ENCODE measurements around the gene TYW1B.
"Not testable (repeated sequence)": the region's sequence is repeated elsewhere in the genome, so short reads cannot be mapped to it uniquely, and the experiment has no call there.

Gene TYW1B

GRCh38 chr7:72805526-72806494 lies 22.2 kb downstream of the TYW1B start:
- no peaks in the 10 kb centered on the region for H3K4me1 ChIP-seq (ENCODE audit: control insufficient read depth, insufficient read depth, low read length)
- H3K36me3 ChIP-seq (ENCODE audit: control insufficient read depth, insufficient read depth, low read length) = peaks cover 9% of the 10 kb centered on the region
- no peaks in the 10 kb centered on the region for H3K27me3 ChIP-seq (ENCODE audit: control insufficient read depth, insufficient read depth, low read length)
- no peak overlapping the region for H3K4me3 ChIP-seq (ENCODE audit: low read length)
- H3K9ac ChIP-seq (ENCODE audit: low read length) = no peak overlapping the region
- H3K27ac ChIP-seq (ENCODE audit: low read depth, low read length) = no peak overlapping the region

GRCh38 chr7:72803778-72804177 lies 24.2 kb downstream of the TYW1B start:
- H3K36me3 ChIP-seq (ENCODE audit: control insufficient read depth, insufficient read depth, low read length); H3K27ac ChIP-seq (ENCODE audit: low read depth, low read length); H3K27me3 ChIP-seq (ENCODE audit: control insufficient read depth, insufficient read depth, low read length); H3K4me1 ChIP-seq (ENCODE audit: control insufficient read depth, insufficient read depth, low read length); H3K4me3 ChIP-seq (ENCODE audit: low read length); H3K9ac ChIP-seq (ENCODE audit: low read length): not testable (repeated sequence)

- H3K36me3 ChIP-seq (ENCODE audit: control insufficient read depth, insufficient read depth, low read length); H3K27ac ChIP-seq (ENCODE audit: low read depth, low read length); H3K4me1 ChIP-seq (ENCODE audit: control insufficient read depth, insufficient read depth, low read length); H3K27me3 ChIP-seq (ENCODE audit: control insufficient read depth, insufficient read depth, low read length); H3K4me3 ChIP-seq (ENCODE audit: low read length); H3K9ac ChIP-seq (ENCODE audit: low read length): not testable (repeated sequence)
These were observed 26.4 kb downstream of the TYW1B start for GRCh38 chr7:72801564-72801963.

GRCh38 chr7:72795401-72795800 lies 32.6 kb downstream of the TYW1B start:
- H3K4me1 ChIP-seq (ENCODE audit: control insufficient read depth, insufficient read depth, low read length); H3K27me3 ChIP-seq (ENCODE audit: control insufficient read depth, insufficient read depth, low read length); H3K36me3 ChIP-seq (ENCODE audit: control insufficient read depth, insufficient read depth, low read length); H3K4me3 ChIP-seq (ENCODE audit: low read length); H3K9ac ChIP-seq (ENCODE audit: low read length); H3K27ac ChIP-seq (ENCODE audit: low read depth, low read length): not testable (repeated sequence)

DNA sequence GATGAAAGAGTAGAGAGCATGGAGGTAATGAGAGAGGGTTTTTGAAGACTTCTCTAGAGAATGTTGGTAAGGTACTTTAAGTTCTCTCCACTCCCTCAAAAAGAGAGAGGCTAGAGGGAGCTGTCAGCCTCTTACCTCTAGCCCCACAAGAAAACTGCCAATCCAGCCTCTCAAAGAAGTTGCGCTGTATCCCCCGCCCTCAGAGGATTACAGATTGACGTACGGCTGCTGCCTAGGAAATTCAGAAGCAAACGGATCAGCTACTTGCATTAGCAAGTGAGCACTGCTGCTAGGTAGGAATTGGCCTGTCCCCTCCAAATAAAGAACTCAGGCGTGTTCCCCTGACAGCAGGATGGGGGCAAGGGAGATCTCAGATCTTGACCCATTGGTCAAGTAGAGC lies 34.2 kb downstream of the TYW1B start:
- H3K27ac ChIP-seq (ENCODE audit: low read depth, low read length) = no peak overlapping the region
- H3K36me3 ChIP-seq (ENCODE audit: control insufficient read depth, insufficient read depth, low read length) = no peaks in the 10 kb centered on the region
- H3K4me3 ChIP-seq (ENCODE audit: low read length) = no peak overlapping the region
- H3K4me1 ChIP-seq (ENCODE audit: control insufficient read depth, insufficient read depth, low read length) = no peaks in the 10 kb centered on the region
- no peak overlapping the region for H3K9ac ChIP-seq (ENCODE audit: low read length)
- no peaks in the 10 kb centered on the region for H3K27me3 ChIP-seq (ENCODE audit: control insufficient read depth, insufficient read depth, low read length)

GRCh38 chr7:72790698-72791060 lies 37.3 kb downstream of the TYW1B start:
- H3K27me3 ChIP-seq (ENCODE audit: control insufficient read depth, insufficient read depth, low read length); H3K4me3 ChIP-seq (ENCODE audit: low read length); H3K27ac ChIP-seq (ENCODE audit: low read depth, low read length); H3K36me3 ChIP-seq (ENCODE audit: control insufficient read depth, insufficient read depth, low read length); H3K9ac ChIP-seq (ENCODE audit: low read length); H3K4me1 ChIP-seq (ENCODE audit: control insufficient read depth, insufficient read depth, low read length): not testable (repeated sequence)

- not testable (repeated sequence) for H3K36me3 ChIP-seq (ENCODE audit: control insufficient read depth, insufficient read depth, low read length); H3K4me3 ChIP-seq (ENCODE audit: low read length); H3K4me1 ChIP-seq (ENCODE audit: control insufficient read depth, insufficient read depth, low read length); H3K9ac ChIP-seq (ENCODE audit: low read length); H3K27ac ChIP-seq (ENCODE audit: low read depth, low read length); H3K27me3 ChIP-seq (ENCODE audit: control insufficient read depth, insufficient read depth, low read length)
These were observed 37.8 kb downstream of the TYW1B start for GRCh38 chr7:72790048-72790697.

DNA sequence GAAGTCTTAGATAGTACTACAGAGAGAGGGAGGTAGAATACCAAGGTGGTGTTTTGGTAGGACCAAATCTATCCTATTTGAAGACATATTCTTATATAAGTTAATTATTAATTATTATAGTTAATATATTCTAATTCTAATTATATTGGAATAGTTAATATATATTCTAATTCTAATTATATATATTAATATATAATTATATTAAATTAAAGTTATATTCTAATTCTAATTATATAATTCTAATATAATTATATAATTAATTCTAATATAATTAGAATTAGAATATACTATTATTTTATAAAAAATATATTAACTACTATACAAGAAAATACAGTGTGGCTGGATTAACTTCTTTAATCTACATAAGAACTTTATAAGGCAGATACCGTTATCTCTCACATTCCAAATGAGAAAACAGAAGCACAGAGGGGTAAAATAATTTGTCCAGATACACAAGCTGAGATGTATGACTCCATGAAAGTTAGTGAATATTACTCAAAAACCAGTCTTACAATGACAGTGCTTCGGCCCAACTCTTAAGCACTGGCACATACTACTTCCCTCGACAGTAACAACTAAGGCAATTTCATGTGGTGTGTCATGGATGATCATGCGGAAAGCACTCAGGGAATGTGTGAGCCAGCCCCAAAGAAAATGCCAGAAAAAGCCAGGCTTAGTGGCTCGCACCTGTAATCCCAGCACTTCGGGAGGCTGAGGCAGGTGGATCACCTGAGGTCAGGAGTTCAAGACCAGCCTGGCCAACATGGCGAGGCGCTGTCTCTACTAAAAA lies 42.6 kb downstream of the TYW1B start:
- H3K4me3 ChIP-seq (ENCODE audit: low read length) = no peak overlapping the region
- H3K27me3 ChIP-seq (ENCODE audit: control insufficient read depth, insufficient read depth, low read length) = no peaks in the 10 kb centered on the region
- H3K27ac ChIP-seq (ENCODE audit: low read depth, low read length) = no peak overlapping the region
- H3K9ac ChIP-seq (ENCODE audit: low read length) = no peak overlapping the region
- peaks cover 2% of the 10 kb centered on the region for H3K36me3 ChIP-seq (ENCODE audit: control insufficient read depth, insufficient read depth, low read length)
- no peaks in the 10 kb centered on the region for H3K4me1 ChIP-seq (ENCODE audit: control insufficient read depth, insufficient read depth, low read length)

GRCh38 chr7:72783601-72784370 lies 44.2 kb downstream of the TYW1B start:
- H3K9ac ChIP-seq (ENCODE audit: low read length); H3K27me3 ChIP-seq (ENCODE audit: control insufficient read depth, insufficient read depth, low read length); H3K4me3 ChIP-seq (ENCODE audit: low read length); H3K36me3 ChIP-seq (ENCODE audit: control insufficient read depth, insufficient read depth, low read length); H3K4me1 ChIP-seq (ENCODE audit: control insufficient read depth, insufficient read depth, low read length); H3K27ac ChIP-seq (ENCODE audit: low read depth, low read length): not testable (repeated sequence)

DNA sequence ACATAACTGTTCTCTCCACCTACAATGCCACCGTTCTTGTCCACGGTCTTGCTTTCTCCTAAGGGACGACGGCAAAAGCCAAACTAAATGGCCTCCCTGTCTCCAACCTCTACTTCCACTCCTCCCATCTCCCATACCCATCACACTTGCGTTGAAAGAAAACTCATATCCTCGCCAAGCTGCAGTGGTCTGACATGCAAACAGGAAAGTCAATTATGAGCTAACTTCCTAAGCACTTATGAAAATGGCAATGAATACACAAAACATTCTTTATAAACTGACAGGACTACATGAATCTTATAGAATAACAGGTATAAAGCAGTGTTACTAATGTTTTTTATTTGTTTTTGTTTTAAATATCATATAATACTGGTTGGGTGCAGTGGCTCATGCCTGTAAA lies 46.4 kb downstream of the TYW1B start:
- no peaks in the 10 kb centered on the region for H3K27me3 ChIP-seq (ENCODE audit: control insufficient read depth, insufficient read depth, low read length)
- no peak overlapping the region for H3K4me3 ChIP-seq (ENCODE audit: low read length)

DNA sequence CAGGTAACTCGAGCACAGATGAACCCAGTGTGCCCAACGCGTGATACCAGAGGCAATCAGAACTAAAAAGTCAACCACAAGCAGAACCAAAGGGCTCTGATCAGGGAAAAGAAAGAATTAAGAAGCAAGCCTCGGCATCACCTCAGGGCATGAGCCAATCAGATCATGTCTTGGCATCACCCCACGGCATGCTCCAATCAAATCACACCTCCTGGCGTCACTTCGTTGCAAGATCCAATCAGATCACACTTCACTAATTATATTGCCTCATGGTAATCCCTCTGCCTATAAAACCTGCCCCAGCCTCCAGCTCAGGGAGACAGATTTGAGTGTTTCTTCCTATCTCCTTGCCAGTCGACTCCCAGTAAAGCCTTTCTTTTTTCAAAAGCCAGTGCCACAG lies 46.8 kb downstream of the TYW1B start:
- no peak overlapping the region for H3K4me3 ChIP-seq (ENCODE audit: low read length)
- H3K9ac ChIP-seq (ENCODE audit: low read length) = no peak overlapping the region
- H3K27ac ChIP-seq (ENCODE audit: low read depth, low read length) = no peak overlapping the region
- H3K4me1 ChIP-seq (ENCODE audit: control insufficient read depth, insufficient read depth, low read length) = no peaks in the 10 kb centered on the region
- H3K27me3 ChIP-seq (ENCODE audit: control insufficient read depth, insufficient read depth, low read length) = no peaks in the 10 kb centered on the region
- peaks cover 2% of the 10 kb centered on the region for H3K36me3 ChIP-seq (ENCODE audit: control insufficient read depth, insufficient read depth, low read length)

More for the DNA sequence above, 46.4 kb downstream of the TYW1B start:
- Histone ChIP-seq H3K4me1 (ENCODE audit: control insufficient read depth, insufficient read depth, low read length) (no peaks in the 10 kb centered on the region), H3K9ac (ENCODE audit: low read length) (no peak overlapping the region), H3K27ac (ENCODE audit: low read depth, low read length) (no peak overlapping the region), H3K36me3 (ENCODE audit: control insufficient read depth, insufficient read depth, low read length) (peaks cover 2% of the 10 kb centered on the region)

Data from rectal smooth muscle tissue (tissue), 1 donor.